Measurements from ENCODE around the gene KYNU. TPM values are rescaled to one million over a fixed set of nuclear protein-coding genes. Genes with fewer than 3 reads are reported as not detected.

KYNU gene
- total RNA-seq, 4 donors from 2014 or later = 0.27 to 5.7 (median 3.6) TPM

- Histone ChIP-seq H3K27ac (no peak overlapping the region), H3K36me3 (no peaks in the 10 kb centered on the region), H3K9me3 (peaks cover 0 to 13% (median 0%) of the 10 kb centered on the region in 3 donors), H3K27me3 (no peaks in the 10 kb centered on the region), H3K4me3 (no peak overlapping the region), H3K4me1 (no peaks in the 10 kb centered on the region)
- ATAC-seq = no peak
- TF ChIP-seq CTCF (IDR thresholded peaks at IDR 0.05) = no peak
- no peak for TF ChIP-seq POLR2A (IDR thresholded peaks at IDR 0.05)
- no peak for TF ChIP-seq EP300 (IDR thresholded peaks at IDR 0.05)
- TF ChIP-seq POLR2AphosphoS5 (IDR thresholded peaks at IDR 0.05) = no peak
Observed at GRCh38 chr2:142966284-142966683, 88.8 kb downstream of the KYNU start.

DNA sequence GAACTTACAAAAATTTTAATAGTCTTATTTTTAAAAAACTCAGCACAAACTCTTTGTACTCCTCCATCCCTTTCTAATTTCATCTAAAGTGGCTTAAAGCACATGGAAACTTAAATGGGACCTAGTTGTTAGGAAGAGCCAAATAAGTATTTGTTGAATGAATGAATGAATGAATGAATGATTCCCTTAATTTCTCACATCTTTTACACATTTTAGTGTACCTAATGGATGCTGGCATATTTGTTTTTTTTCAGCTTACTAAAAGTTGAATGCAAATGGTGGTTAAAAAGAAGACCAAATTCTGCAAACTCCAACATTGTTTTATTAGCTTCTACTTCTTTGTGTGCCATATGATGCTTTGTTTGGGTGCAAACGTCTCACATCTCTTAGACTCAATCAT is 89.6 kb downstream of the KYNU start:
- WGBS, 2 donors (ENCODE audit: low coverage in 1 of 2) = 11 to 57% methylated on average over 1 of the region's 1 CpG
- Histone ChIP-seq H3K27me3 (no peaks in the 10 kb centered on the region), H3K9me3 (peaks cover 0 to 13% (median 0%) of the 10 kb centered on the region in 3 donors), H3K4me1 (no peaks in the 10 kb centered on the region), H3K4me3 (no peak overlapping the region), H3K27ac (no peak overlapping the region), H3K36me3 (no peaks in the 10 kb centered on the region)
- TF ChIP-seq CTCF (IDR thresholded peaks at IDR 0.05) (no peak), POLR2AphosphoS5 (IDR thresholded peaks at IDR 0.05) (no peak), EP300 (IDR thresholded peaks at IDR 0.05) (no peak), POLR2A (IDR thresholded peaks at IDR 0.05) (no peak)
- no peak for ATAC-seq

- Histone ChIP-seq H3K4me3 (no peak overlapping the region), H3K36me3 (no peaks in the 10 kb centered on the region), H3K27ac (no peak overlapping the region), H3K4me1 (no peaks in the 10 kb centered on the region), H3K9me3 (no peaks in the 10 kb centered on the region), H3K27me3 (no peaks in the 10 kb centered on the region)
- ATAC-seq = no peak
- WGBS, 2 donors (ENCODE audit: low coverage in 1 of 2) = 77 to 88% methylated on average over 3 to 4 of the region's 4 CpGs
- TF ChIP-seq EP300 (IDR thresholded peaks at IDR 0.05) = no peak
- TF ChIP-seq POLR2AphosphoS5 (IDR thresholded peaks at IDR 0.05) = no peak
- TF ChIP-seq POLR2A (IDR thresholded peaks at IDR 0.05) = no peak
- no peak for TF ChIP-seq CTCF (IDR thresholded peaks at IDR 0.05)
Observed at GRCh38 chr2:142973160-142973821, 95.8 kb downstream of the KYNU start.

GRCh38 chr2:142973822-142974207 is 96.4 kb downstream of the KYNU start:
- no peak for ATAC-seq
- WGBS, 2 donors (ENCODE audit: low coverage in 1 of 2) = 59 to 72% methylated on average over 3 to 4 of the region's 4 CpGs
- H3K4me3 ChIP-seq = no peak overlapping the region
- no peaks in the 10 kb centered on the region for H3K27me3 ChIP-seq
- no peaks in the 10 kb centered on the region for H3K4me1 ChIP-seq
- no peaks in the 10 kb centered on the region for H3K36me3 ChIP-seq
- no peak overlapping the region for H3K27ac ChIP-seq
- no peak for TF ChIP-seq POLR2AphosphoS5 (IDR thresholded peaks at IDR 0.05)
- no peak for TF ChIP-seq EP300 (IDR thresholded peaks at IDR 0.05)
- no peak for TF ChIP-seq POLR2A (IDR thresholded peaks at IDR 0.05)
- no peak for TF ChIP-seq CTCF (IDR thresholded peaks at IDR 0.05)
- no peaks in the 10 kb centered on the region for H3K9me3 ChIP-seq

DNA sequence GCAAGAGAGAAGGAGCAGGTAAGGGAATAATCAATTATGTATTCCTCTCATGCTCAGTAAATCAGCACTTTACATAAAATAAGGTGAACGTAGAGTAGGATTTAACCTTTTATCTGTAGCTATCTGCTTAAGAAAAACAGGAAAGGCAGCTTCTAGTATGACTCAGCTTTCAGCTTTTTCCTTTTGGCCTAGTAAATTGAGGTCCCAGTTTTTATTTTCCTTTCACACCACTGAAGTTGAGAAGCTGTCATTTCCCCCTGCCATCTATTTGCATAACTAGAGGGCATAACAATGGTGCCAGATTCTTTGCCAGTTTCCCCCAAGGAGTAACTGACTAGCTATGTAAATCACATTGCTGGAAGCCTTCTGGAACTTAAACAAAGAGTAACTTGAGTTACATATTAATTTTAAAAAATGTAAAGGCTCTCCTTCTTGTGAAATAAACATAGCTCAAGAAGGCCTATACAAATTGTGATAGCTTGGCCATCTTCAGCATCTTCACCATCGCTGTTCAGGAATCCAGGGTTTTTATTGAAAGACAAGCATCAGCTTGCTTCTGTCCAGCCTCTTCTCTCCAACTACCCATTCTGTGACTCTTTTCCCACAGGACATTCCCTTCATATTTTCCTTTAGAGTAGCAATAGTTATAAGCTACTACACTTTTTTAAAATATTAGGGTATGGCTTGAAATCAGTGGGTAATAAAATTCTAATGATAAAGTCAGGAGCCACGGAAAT is 97.0 kb downstream of the KYNU start:
- H3K4me3 ChIP-seq = no peak overlapping the region
- H3K9me3 ChIP-seq = no peaks in the 10 kb centered on the region
- H3K27me3 ChIP-seq = no peaks in the 10 kb centered on the region
- no peaks in the 10 kb centered on the region for H3K36me3 ChIP-seq
- H3K4me1 ChIP-seq = no peaks in the 10 kb centered on the region
- WGBS, 2 donors (ENCODE audit: low coverage in 1 of 2) = 60 to 68% methylated on average over 3 of the region's 3 CpGs
- no peak for ATAC-seq
- no peak overlapping the region for H3K27ac ChIP-seq
- TF ChIP-seq CTCF (IDR thresholded peaks at IDR 0.05) = no peak
- TF ChIP-seq POLR2AphosphoS5 (IDR thresholded peaks at IDR 0.05) = no peak
- TF ChIP-seq POLR2A (IDR thresholded peaks at IDR 0.05) = no peak
- no peak for TF ChIP-seq EP300 (IDR thresholded peaks at IDR 0.05)
